Forelimb muscle (tissue), 1 donor: Measurements from ENCODE around the gene HSD17B4. TPM values are rescaled to one million over a fixed set of nuclear protein-coding genes. Genes with fewer than 3 reads are reported as not detected.
"Not testable (repeated sequence)": the region's sequence is repeated elsewhere in the genome, so short reads cannot be mapped to it uniquely, and the experiment has no call there.

Experiments used
- DNase-seq: peaks from one replicate; pipeline ENCODE4 v3.0.0-alpha.2; 2013; ENCODE audit warnings: low read depth
- polyA plus RNA-seq: library from polyadenylated mRNA; unstranded; fragments of 120-200 nt; gene quantifications from one replicate; pipeline ENCODE4 v1.2.1, GENCODE V29; 2013; ENCODE audit not compliant: insufficient read length

The HSD17B4 gene
- polyA plus RNA-seq, 1 donor = 60.7 TPM

DNA sequence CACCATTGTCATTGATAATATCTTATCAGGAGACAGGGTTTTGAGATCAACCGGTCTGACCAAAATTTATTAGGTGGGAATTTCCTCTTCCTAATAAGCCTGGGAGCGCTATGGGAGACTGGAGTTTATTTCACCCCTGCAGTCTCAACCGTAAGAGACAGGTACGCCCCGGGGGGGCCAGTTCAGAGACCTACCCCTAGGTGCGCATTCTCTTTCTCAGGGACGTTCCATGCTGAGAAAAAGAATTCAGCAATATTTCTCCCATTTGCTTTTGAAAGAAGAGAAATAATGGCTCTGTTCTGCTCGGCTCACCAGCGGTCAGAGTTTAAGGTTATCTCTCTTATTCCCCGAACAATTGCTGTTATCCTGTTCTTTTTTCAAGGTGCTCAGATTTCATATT lies 28.3 kb downstream of the HSD17B4 start:
- not testable (repeated sequence) for DNase-seq

DNA sequence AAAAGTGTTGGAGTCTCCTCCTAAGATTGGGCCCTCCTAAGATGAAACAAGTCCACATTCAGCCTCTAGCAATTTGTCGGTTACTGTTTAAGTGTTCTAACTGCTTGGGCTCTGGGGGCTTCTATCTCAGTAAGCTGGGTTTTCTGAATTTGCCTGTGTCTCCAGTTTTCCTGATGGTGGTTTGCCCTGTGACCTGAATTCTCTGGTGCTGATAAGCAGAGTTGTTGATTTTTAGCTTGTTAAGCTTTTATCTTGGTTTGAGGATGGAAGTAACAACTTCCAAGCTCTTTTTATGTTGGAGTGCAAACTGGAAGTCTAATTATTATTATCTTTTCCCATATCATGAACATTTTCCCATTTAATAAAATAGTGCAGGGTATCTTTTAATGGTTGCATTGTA lies 30.9 kb downstream of the HSD17B4 start:
- DNase-seq = no peak

DNA sequence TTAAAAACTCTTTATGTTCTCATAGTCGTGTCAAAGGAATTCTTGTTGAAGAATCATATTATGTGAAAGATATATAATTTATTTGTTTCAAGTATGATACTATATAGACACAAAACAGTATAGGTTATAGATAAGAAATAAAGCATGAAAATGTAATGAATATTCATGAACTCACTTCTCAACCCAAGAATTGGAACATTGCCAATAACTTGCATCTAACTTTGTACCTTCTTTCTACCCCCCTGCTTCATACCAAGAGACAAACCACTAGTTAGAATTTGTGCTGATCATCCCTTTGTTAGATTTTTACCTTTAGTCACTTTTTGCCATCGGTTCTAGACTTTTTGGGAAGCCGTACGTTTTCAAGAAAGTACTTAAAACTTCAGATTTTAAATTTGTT lies 32.6 kb downstream of the HSD17B4 start:
- no peak for DNase-seq

DNA sequence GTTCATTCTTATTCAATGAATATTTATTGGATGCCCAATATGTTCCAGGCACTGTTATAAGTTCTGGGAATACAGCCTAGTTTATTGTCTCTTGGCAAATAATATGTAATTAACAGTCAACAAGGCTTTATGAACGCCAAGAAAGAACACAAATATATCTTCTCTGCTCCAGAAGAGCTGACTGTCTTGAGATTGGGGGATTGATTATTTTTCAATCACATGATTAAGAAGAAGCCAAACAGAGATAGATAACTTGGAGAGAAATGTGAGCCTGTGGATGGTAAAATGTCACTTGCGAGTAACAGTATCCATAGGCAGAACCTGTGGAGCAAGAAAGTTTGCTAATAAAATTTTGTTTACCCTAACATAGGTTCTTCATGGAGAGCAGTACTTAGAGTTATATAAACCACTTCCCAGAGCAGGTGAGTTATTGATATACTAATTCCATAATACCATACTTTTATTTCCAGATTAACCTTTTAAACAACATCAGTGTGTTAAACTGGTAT lies 49.4 kb downstream of the HSD17B4 start:
- no peak for DNase-seq

DNA sequence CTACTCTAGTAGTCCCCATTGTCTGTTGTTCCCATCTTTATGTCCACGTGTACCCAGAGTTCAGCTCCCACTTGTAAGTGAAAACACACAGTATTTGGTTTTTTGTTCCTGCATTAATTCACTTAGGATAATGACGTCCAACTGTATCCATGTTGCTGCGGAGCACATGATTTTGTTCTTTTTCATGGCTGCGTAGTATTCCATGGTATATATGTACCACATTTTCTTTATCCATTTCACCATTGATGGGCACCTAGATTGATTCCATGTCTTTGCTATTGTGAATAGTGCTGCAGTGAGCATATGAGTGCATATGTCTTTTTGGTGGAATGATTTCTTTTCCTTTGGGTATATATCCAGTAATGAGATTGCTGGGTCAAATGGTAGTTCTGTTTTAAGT lies 51.6 kb downstream of the HSD17B4 start:
- not testable (repeated sequence) for DNase-seq

DNA sequence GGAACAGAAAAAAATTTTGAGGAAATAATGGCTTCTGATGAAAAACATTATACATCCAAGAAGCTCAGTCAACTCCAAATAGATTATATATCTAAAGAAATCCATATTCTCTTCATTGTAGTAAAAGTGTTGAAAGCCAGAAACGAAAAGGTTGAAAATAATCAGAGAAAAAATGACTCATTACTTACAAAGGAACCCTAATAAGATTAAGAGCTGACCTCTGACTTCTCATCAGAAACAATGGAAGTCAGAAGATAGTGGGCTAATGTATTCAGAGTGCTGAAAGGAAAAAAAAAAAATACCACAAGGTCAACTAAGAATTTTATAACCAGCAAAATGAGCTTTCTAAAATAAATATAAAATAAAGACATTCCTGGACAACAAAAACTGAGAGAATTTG lies 60.0 kb downstream of the HSD17B4 start:
- DNase-seq = no peak

DNA sequence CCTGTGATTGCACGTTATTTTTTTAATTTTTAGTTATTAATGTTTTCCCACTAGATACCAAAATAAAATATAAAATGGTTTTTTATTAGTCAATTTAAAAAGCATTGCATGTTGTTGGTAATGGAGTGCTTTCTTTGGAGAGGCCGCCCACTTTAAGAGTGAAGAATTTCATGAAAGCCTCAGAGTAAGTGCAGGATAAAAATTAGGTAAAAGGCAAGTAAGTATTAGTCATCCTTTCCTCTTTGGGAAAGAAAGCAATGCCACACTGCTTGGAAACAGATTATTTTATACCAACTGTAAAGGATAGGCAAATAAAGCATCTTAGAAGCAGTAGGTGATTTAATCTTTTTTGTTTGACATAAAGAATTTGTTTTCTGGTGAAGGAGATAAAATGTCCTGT lies 62.9 kb downstream of the HSD17B4 start:
- no peak for DNase-seq

DNA sequence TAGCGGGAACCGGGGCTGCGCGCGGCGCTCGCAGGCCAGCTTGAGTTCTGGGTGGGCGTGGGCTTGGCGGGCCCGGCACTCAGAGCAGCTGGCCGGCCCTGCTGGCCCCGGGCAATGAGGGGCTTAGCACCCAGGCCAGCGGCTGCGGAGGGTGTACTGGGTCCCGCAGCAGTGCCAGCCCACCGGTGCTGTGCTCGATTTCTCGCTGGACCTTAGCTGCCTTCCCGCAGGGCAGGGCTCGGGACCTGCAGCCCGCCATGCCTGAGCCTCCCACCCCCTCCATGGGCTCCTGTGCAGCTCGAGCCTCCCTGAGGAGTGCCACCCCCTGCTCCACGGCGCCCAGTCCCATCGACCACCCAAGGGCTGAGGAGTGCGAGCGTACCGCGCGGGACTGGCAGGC lies 64.8 kb downstream of the HSD17B4 start:
- DNase-seq = not testable (repeated sequence)

DNA sequence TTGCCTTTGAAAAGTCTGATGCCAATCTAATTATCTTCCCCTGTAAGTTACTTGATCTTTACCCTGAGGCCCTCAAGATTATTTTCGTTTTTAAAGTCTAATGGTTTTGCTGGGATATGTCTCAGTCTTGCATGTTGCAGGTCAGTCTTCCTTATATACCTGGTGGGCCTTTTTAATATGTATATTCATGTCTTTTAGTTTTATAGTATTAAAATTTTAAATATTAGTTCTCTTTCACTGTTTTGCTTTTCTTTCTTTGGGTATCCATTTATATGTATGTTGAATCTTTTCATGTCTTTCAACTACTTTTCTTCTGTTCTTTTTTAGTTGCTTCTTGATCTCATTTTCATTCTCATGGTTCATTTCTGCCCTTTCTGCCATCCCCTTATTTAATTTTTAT lies 68.9 kb downstream of the HSD17B4 start:
- DNase-seq = no peak

DNA sequence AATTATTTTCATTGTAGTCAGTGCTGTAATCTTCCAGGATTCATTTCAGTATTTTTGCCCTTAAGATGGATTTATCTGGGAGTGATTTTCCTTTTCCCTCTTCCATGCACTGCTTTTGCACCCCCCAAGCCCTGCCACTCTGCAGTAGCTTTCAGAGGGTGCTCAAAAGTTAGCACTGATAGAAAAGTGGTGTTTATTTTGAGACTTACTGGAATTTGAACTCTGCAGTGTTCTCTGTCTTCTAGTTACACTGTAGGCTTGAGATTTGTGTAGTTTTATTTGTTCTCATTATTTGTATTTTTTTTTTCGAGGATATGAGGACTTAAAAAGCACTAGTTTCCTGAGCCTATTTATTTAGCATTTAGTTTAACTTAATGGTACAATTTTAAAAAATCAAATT lies 70.5 kb downstream of the HSD17B4 start:
- no peak for DNase-seq

DNA sequence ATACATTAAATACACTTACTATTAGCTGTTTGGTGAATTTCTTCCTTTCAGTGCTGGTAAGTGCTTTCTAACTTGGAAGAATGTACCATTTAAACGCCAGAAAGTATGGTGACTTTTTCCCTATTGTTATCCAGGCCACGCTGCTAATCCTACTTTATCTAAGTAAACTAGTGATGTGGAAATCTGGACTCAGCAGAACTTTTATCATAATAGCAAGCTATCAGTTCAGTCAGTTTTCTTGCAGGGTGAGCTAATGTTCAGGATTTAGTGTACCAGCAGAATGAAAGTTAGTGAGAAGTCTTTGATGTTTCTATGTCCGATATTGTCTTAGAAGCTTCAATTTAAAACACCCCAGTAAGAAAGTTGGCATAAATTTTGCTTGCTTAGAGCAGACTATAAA lies 72.2 kb downstream of the HSD17B4 start:
- DNase-seq = no peak

DNA sequence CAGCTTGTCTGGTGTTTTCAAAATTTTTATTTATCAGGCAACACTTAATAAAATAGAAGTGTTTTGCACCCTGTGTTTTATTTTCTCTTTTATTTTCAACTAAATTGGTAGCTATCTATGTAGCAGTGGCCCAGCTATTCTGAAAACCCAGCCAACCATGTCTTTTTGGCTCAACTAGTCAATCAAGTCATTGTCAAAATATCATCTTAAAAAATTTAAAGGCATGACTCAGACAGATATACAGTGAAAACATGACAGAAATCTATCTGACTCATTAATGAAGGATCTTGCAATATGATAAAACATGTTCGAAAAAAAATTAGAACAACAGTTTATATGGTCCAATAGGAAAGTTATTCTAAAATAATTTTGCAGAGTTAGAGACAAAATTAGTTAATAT lies 75.1 kb downstream of the HSD17B4 start:
- DNase-seq = no peak

DNA sequence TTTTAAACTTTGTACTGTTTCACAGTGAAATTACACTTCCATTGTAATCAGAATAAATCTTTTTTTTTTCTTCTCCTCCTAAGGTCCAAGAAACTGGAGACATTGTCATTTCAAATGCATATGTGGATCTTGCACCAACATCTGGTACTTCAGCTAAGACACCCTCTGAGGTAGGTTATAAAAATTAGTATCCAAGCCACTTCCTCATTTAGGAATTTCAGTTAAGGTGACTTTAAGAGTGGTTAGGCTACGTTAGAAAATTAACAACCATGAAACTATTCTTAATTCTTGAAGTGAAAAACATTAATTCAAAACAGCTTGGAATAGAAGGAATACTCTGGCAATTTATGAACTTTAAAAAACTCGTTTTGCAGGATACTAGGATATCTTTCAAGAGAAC lies 77.5 kb downstream of the HSD17B4 start:
- DNase-seq = no peak

DNA sequence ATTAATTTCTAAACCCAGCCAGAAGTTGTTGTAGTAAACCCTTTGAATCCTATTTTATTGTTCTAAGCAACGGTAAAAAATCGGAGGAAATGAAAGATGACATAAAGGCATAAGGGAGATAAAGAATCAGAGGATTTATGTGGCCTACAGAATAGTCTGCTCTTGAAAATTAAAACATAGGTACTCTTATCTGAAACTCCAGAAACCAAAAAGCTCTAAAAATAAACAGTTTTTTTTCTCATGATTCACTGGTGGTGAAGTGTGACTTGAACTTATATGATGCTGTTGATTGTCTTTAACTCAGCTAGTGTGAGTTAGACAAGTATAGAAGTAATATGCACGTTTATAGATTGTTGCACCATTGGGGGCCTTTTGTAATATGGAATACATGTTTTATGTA lies 80.3 kb downstream of the HSD17B4 start:
- no peak for DNase-seq

DNA sequence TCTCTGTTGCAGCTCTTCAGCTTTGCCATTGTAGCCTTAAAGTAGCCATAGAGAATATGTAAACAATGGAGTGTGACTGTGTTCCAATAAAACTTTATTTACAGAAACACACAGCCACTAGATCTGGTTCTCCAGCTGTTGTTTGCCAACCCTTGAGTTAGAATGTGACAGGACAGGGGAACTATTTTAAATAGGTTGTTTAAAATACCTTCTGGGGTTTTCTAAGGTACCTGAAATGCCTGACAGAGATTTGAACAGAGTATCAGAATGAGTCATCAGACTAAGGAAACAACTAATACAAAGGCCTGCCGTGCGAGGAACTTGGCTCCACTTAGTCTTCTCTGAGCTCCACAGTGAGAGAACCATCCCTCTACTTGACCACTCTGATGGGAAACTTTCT lies 85.4 kb downstream of the HSD17B4 start:
- no peak for DNase-seq

DNA sequence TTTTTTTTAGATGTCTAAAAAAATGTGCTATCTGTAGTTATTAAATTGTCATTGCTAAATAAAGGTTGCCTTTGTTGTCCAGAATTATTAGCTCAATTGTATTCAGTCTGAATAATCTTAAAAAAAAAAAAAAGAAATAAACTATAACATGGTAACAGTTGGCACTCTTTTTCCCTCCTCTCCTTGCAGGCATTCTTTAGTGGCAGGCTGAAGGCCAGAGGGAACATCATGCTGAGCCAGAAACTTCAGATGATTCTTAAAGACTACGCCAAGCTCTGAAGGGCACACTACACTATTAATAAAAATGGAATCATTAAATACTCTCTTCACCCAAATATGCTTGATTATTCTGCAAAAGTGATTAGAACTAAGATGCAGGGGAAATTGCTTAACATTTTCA lies 89.4 kb downstream of the HSD17B4 start:
- DNase-seq = no peak

DNA sequence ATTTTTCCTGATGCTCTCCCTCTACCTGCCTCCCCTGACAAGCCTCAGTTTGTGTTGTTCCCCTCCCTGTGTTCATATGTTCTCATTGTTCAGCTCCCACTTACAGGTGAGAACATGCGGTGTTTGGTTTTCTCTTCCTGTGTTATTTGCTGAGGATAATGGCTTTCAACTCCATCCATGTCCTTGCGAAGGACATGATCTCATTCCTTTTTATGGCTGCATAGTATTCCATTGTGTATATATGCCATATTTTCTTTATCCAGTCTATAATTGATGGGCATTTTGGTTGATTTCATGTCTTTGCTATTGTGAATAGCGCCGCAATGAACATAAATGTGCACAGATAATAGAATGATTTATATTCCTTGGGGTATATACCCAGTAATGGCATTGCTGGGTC lies 99.5 kb downstream of the HSD17B4 start:
- DNase-seq = no peak

DNA sequence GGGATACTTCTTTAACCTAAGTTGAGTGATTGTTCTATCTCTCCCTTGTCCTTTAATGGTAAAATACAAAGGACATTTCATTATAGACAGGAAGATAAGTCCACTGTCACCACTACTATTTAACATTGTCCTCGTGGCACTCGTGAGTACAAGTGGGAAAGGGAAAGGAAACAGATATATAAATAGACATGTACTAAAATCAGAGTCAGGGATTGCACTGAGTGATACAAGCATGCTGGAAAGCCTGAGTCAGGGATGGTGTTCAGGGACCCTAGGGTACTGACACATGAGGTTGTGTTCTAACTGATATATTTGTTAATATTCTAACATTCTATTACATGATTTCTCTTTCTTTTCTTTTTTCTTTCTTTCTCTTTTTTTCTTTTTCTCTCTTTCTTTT lies 102.3 kb downstream of the HSD17B4 start:
- DNase-seq = no peak

DNA sequence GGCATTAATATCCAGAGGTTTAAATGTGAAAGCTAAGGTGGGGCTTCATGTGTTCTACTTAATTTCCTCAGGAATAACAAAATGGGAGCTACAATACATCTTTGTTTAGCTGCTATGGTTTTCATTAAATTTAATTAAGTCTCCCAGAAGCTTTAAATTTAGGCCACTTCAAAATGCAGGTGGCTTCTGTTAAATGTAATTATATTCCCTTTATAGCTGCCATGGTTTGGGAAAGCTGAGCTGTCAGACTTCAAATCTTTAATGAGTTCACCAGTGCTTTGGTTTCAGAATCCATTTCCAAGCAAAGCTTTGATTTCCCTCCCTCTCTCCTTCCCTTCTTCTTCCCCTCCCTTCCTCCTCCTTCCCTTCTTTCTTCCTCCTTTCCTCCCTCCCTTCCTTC lies 118.6 kb downstream of the HSD17B4 start:
- DNase-seq = no peak

DNA sequence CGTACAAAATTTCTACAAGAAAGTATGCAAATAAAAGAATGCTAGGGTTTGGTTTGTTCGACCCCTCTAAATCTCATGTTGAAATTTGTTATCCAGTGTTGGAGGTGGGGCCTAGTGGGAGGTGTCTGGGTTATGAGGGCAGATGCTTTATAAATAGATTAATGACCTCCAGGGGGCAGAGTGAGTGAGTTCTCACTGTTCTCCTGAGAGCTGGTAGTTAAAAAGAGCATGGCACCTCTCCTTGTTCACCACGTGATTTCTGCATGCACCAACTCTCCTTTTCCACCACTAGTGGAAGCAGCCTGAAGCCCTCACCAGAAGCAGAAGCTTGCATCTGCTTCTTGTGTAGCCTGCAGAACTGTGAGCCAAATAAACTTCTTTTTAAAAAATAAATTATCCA lies 126.6 kb downstream of the HSD17B4 start:
- DNase-seq = no peak

DNA sequence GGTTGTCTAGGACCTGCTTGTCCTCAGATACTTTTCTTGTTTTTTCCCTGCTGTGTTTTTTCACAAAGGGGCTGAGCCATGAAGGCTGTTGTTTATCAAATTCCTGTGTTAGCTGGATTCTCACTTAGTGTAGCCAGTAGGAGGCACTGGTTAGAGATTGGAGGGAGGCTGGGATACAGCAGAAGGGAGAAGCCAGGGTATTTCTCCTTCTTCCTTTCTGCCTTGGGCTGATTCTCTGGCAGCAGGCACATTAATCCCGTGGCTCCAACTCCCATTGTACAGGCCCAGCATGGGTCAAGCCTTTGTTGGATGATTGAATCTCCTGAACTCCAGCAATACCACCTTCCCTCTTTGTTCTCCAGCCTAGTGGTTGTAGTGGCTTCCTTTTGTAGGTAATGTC lies 130.7 kb downstream of the HSD17B4 start:
- no peak for DNase-seq

DNA sequence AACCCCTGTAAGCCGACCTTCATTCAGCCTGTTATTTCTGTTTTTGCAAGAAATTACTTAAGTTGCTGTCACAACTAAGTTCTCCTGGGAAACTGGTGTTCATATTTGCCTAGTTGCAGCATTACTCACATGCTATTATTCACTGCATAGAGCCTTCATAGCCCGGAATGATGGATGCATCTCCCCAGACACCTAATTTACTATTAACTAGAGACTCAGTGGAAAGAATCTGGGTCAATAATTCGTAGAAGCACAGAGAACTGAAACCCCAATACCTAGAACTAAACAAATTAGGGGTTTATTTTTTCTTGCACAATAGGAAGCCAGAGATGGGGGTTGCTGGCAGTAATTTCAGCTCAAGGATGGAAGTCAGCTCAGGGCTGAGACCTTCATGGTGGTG lies 131.4 kb downstream of the HSD17B4 start:
- no peak for DNase-seq
